IMR-90 (cell line): ENCODE measurements around the gene RNF111. TPM values are rescaled to one million over a fixed set of nuclear protein-coding genes. Genes with fewer than 3 reads are reported as not detected.

Source experiments
- ATAC-seq: fragments of 200-7000 bp; cut with Tn5 transposase; 2 replicates; pipeline ENCODE4 v1.9.1; 2020; ENCODE audit warnings: low read depth, mild to moderate bottlenecking, moderate library complexity
- BruUV-seq: library from RNA; stranded (reverse); fragments of 400-500 nt; replicated peaks from 2 replicates; lab custom pipeline; 2021; lab: Mats Ljungman, UMichigan
- CTCF ChIA-PET: fragments of 300-600 bp; formaldehyde crosslinking; extraction: SDS; loops from one replicate; lab custom pipeline; 2021; ENCODE audit warnings: antibody characterized with exemption; lab: Yijun Ruan, JAX
- POLR2A ChIA-PET: fragments of 300-600 bp; sonication (Branson Sonifier 250); formaldehyde crosslinking; loops from one replicate; lab custom pipeline; 2022; ENCODE audit warnings: antibody characterized with exemption; ENCODE audit not compliant: unreplicated experiment; lab: Charles Lee
- DNase-seq: peaks from one replicate; pipeline ENCODE4 v3.0.0; 2013
- H2AFZ ChIP-seq: replicated peaks from 2 replicates; pipeline ENCODE3; 2013; ENCODE audit warnings: low read length, mild to moderate bottlenecking; ENCODE audit not compliant: poor library complexity
- H2AK5ac ChIP-seq: 2 replicates; pipeline ENCODE4 v1.6.1; 2013; ENCODE audit warnings: low read depth, low read length, inconsistent platforms
- H2AK9ac ChIP-seq: replicated peaks from 2 replicates; pipeline ENCODE3; 2013; ENCODE audit warnings: mild to moderate bottlenecking, low read depth, low read length, moderate library complexity; ENCODE audit not compliant: poor library complexity
- H2BK120ac ChIP-seq: 2 replicates; pipeline ENCODE4 v1.6.1; 2013; ENCODE audit warnings: low read depth, low read length, inconsistent platforms
- H2BK15ac ChIP-seq: 3 replicates; pipeline ENCODE4 v1.6.1; 2013; ENCODE audit warnings: low read depth, low read length, inconsistent platforms
- H2BK20ac ChIP-seq: 2 replicates; pipeline ENCODE4 v1.6.1; 2013; ENCODE audit warnings: low read depth, mild to moderate bottlenecking, inconsistent platforms, low read length, moderate library complexity
- H2BK5ac ChIP-seq: 2 replicates; pipeline ENCODE4 v1.6.1; 2013; ENCODE audit warnings: mild to moderate bottlenecking, low read depth, low read length, inconsistent platforms; ENCODE audit not compliant: poor library complexity, severe bottlenecking
- H3K14ac ChIP-seq: replicated peaks from 2 replicates; pipeline ENCODE4 v1.6.1; 2013; ENCODE audit warnings: low read depth, low read length, inconsistent platforms
- H3K18ac ChIP-seq: 2 replicates; pipeline ENCODE4 v1.6.1; 2013; ENCODE audit warnings: low read depth, low read length, control low read depth
- H3K23ac ChIP-seq: 2 replicates; pipeline ENCODE4 v1.6.1; 2013; ENCODE audit warnings: low read depth, low read length, inconsistent platforms
- H3K27ac ChIP-seq: 2 replicates; pipeline ENCODE4 v1.5.1; 2013; ENCODE audit warnings: mild to moderate bottlenecking, control low read depth, low read length; ENCODE audit not compliant: insufficient read depth
- H3K27me3 ChIP-seq: 2 replicates; pipeline ENCODE4 v1.6.1; 2013; ENCODE audit warnings: low read length; ENCODE audit not compliant: control insufficient read depth, insufficient read depth
- H3K36me3 ChIP-seq: 2 replicates; pipeline ENCODE4 v1.6.1; 2013; ENCODE audit warnings: low read length, mixed read lengths; ENCODE audit not compliant: control insufficient read depth, insufficient read depth
- H3K4ac ChIP-seq: 2 replicates; pipeline ENCODE4 v1.6.1; 2013; ENCODE audit warnings: low read depth, low read length, inconsistent platforms
- H3K4me1 ChIP-seq: 2 replicates; pipeline ENCODE4 v1.6.1; 2013; ENCODE audit warnings: low read length, mixed read lengths; ENCODE audit not compliant: control insufficient read depth, insufficient read depth
- H3K4me2 ChIP-seq: 2 replicates; pipeline ENCODE4 v1.6.1; 2013; ENCODE audit warnings: low read depth, mild to moderate bottlenecking, control low read depth, low read length, moderate library complexity
- H3K4me3 ChIP-seq: 2 replicates; pipeline ENCODE4 v1.5.1; 2013; ENCODE audit warnings: low read depth, mild to moderate bottlenecking, control low read depth, low read length, moderate library complexity; ENCODE audit not compliant: insufficient read depth
- H3K56ac ChIP-seq: 2 replicates; pipeline ENCODE4 v1.6.1; 2013; ENCODE audit warnings: low read length, inconsistent platforms; ENCODE audit not compliant: insufficient read depth; ENCODE audit errors: extremely low read depth
- H3K79me1 ChIP-seq, 2 experiments: 2 replicates each; pipeline ENCODE4 v1.6.1; 2013; ENCODE audit warnings: low read length in 2 of 2, inconsistent platforms in 1 of 2, low read depth in 1 of 2
- H3K9ac ChIP-seq: 2 replicates; pipeline ENCODE4 v1.6.1; 2013; ENCODE audit warnings: low read depth, low read length, control low read depth
- H3K9me1 ChIP-seq: 2 replicates; pipeline ENCODE4 v1.6.1; 2013; ENCODE audit warnings: low read length, inconsistent platforms; ENCODE audit not compliant: insufficient read depth
- H3K9me3 ChIP-seq: 2 replicates; pipeline ENCODE4 v1.6.1; 2013; ENCODE audit warnings: low read length; ENCODE audit not compliant: control insufficient read depth, insufficient read depth
- H4K20me1 ChIP-seq: 2 replicates; pipeline ENCODE4 v1.6.1; 2013; ENCODE audit warnings: low read length, inconsistent platforms; ENCODE audit not compliant: insufficient read depth
- H4K5ac ChIP-seq: 2 replicates; pipeline ENCODE4 v1.6.1; 2013; ENCODE audit warnings: mild to moderate bottlenecking, low read depth, low read length, control low read depth
- H4K8ac ChIP-seq, 2 experiments: 2 replicates each; pipeline ENCODE4 v1.6.1; 2013; ENCODE audit warnings: low read depth in 2 of 2, low read length in 2 of 2, control low read depth in 1 of 2, inconsistent platforms in 1 of 2
- H4K91ac ChIP-seq: 2 replicates; pipeline ENCODE4 v1.6.1; 2013; ENCODE audit warnings: low read depth, low read length, inconsistent platforms; ENCODE audit not compliant: insufficient read depth
- BHLHE40 ChIP-seq: fragments of 150-350 bp; IDR thresholded peaks from 2 replicates; pipeline ENCODE4 v1.6.1; 2016; ENCODE audit warnings: mild to moderate bottlenecking, low read depth, low read length
- CEBPB ChIP-seq: IDR thresholded peaks from 2 replicates; pipeline ENCODE4 v1.6.1; 2012; ENCODE audit warnings: low read depth, low read length, improper control_type of control experiment
- CHD1 ChIP-seq: IDR thresholded peaks from 2 replicates; pipeline ENCODE4 v1.6.1; 2012; ENCODE audit warnings: low read depth, low read length, improper control_type of control experiment
- MXI1 ChIP-seq: IDR thresholded peaks from 2 replicates; pipeline ENCODE4 v1.6.1; 2012; ENCODE audit warnings: low read depth, mild to moderate bottlenecking, low read length, moderate library complexity, borderline replicate concordance
- RCOR1 ChIP-seq: IDR thresholded peaks from 2 replicates; pipeline ENCODE4 v1.6.1; 2012; ENCODE audit warnings: mild to moderate bottlenecking, low read length, improper control_type of control experiment; ENCODE audit not compliant: insufficient replicate concordance
- WGBS, 2 experiments: methylation state at CpG; one replicate each; pipeline versions ENCODE4 v1.1.5 to v1.1.7; 2013; ENCODE audit warnings: missing lambda C conversion rate in 2 of 2; ENCODE audit not compliant: insufficient read length in 1 of 2; ENCODE audit errors: extremely low coverage in 2 of 2; 5-methylcytosine and 5-hydroxymethylcytosine counted together
- dilution Hi-C: fragments of 300-500 bp; cut with HindIII; formaldehyde crosslinking; loops from one replicate; pipeline ENCODE4 v1.14.3; 2018; ENCODE audit warnings: low sequenced_read_pairs; ENCODE audit not compliant: unreplicated experiment
- in situ Hi-C: fragments of 300-500 bp; cut with MboI; formaldehyde crosslinking; loops from 3 replicates; pipeline ENCODE4 v1.14.3; 2019; ENCODE audit warnings: low sequenced_read_pairs, inconsistent platforms, mixed read lengths
- intact Hi-C: fragments of 100-400 bp; cut with micrococcal nuclease; formaldehyde crosslinking; loops from 2 replicates; pipeline ENCODE4 v1.10.0; 2022
- polyA plus RNA-seq, 3 experiments: library from polyadenylated mRNA; depleted of rRNA; stranded (reverse); fragments of >200 nt; gene quantifications; 2 replicates each; pipeline ENCODE4 v1.2.3, GENCODE V29; 2012; ENCODE audit warnings: low replicate concordance in 1 of 3
- total RNA-seq: library from RNA; depleted of rRNA; stranded (reverse); fragments of >200 nt; gene quantifications from 2 replicates; pipeline ENCODE4 v1.2.3, GENCODE V29; 2012

The RNF111 gene
- total and polyA plus RNA-seq, 2 of the 4 experiments (the other 2 are of a cell fraction), result 13.5 to 20.1 TPM

DNA sequence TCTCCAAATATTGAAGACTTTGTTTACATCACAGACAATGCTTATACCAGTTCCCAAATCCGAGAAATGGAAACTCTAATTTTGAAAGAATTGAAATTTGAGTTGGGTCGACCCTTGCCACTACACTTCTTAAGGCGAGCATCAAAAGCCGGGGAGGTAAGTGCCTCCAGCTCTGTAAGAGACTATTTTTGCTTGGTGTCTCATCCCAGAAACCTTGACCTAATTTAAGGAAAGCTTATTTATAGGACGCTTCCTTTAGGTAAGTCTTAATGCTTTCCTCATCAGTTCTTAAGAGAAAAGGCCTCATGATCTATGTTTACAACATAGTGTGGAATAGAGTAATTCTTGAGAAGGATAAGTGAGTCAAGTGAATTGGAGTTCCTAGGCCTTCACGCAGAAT lies 129.3 kb downstream of the RNF111 start:
- H2AK5ac ChIP-seq, result no peak overlapping the region
- no peaks in the 10 kb centered on the region for H3K9me1 ChIP-seq
- H2BK20ac ChIP-seq, result no peak overlapping the region
- H3K23ac ChIP-seq, result no peak overlapping the region
- H3K27me3 ChIP-seq, result no peaks in the 10 kb centered on the region
- BruUV-seq, result no TSS peak
- H2AK9ac ChIP-seq, result no peak overlapping the region
- H3K9me3 ChIP-seq, result no peaks in the 10 kb centered on the region
- H3K4me1 ChIP-seq, result no peaks in the 10 kb centered on the region
- H3K9ac ChIP-seq, result no peak overlapping the region
- H3K4me2 ChIP-seq, result no peak overlapping the region
- no peak overlapping the region for H3K14ac ChIP-seq
- no peak overlapping the region for H4K91ac ChIP-seq
- H3K27ac ChIP-seq, result no peak overlapping the region
- WGBS, 2 experiments, result 100% methylated on average over 1 of the region's 6 CpGs; no CpG with 5 or more reads in 1 of the 2 experiments
- DNase-seq, result no peak
- H2BK15ac ChIP-seq, result no peak overlapping the region
- H3K18ac ChIP-seq, result no peak overlapping the region
- H2AFZ ChIP-seq, result no peak overlapping the region
- H2BK120ac ChIP-seq, result no peak overlapping the region
- no peak overlapping the region for H2BK5ac ChIP-seq
- H3K56ac ChIP-seq, result no peak overlapping the region
- dilution Hi-C loops (no loop called here), intact Hi-C loops (no loop called here), in situ Hi-C loops (no loop called here)
- CTCF ChIA-PET, result no interaction called here
- ATAC-seq, result no peak
- H4K8ac ChIP-seq, result no peak overlapping the region
- no peak overlapping the region for H3K4me3 ChIP-seq
- H3K4ac ChIP-seq, result no peak overlapping the region
- H3K36me3 ChIP-seq, result peaks cover 11% of the 10 kb centered on the region
- TF ChIP-seq BHLHE40 (no peak), CHD1 (no peak), MXI1 (no peak), RCOR1 (no peak), CEBPB (no peak)
- peaks cover 12 to 33% of the 10 kb centered on the region in 2 experiments for H3K79me1 ChIP-seq
- H4K20me1 ChIP-seq, result no peaks in the 10 kb centered on the region
- POLR2A ChIA-PET, result no interaction called here
- H4K5ac ChIP-seq, result no peak overlapping the region
